Activated T-helper 2 cell treated with anti-CD3 and anti-CD28 coated beads, Interferon-gamma antibody, Interleukin-2, Interleukin-4, amounts not matched to agents 10 μg/mL and 5 μg/mL and 100 μg/mL, durations not matched to agents 14 hours and 24 hours and 36 hours (primary cell): ENCODE data around the gene RGS3. TPM values are rescaled to one million over a fixed set of nuclear protein-coding genes. Genes with fewer than 3 reads are reported as not detected.
"Not testable (repeated sequence)": the region's sequence is repeated elsewhere in the genome, so short reads cannot be mapped to it uniquely, and the experiment has no call there.

ENCODE experiments used
- DNase-seq: peaks from one replicate; pipeline ENCODE4 v3.0.0; 2021; ENCODE audit warnings: low spot score
- H3K27ac Mint-ChIP-seq: one replicate; pipeline ENCODE4 v1.8.0; 2021; ENCODE audit warnings: mixed read lengths
- H3K27me3 Mint-ChIP-seq: one replicate; pipeline ENCODE4 v1.8.0; 2021; ENCODE audit warnings: low read depth, mixed read lengths
- H3K36me3 Mint-ChIP-seq: one replicate; pipeline ENCODE4 v1.8.0; 2021; ENCODE audit warnings: low read depth, mixed read lengths
- H3K4me1 Mint-ChIP-seq: one replicate; pipeline ENCODE4 v1.8.0; 2021; ENCODE audit warnings: low read depth, mixed read lengths
- H3K4me3 Mint-ChIP-seq: one replicate; pipeline ENCODE4 v1.8.0; 2021; ENCODE audit warnings: low read depth, mild to moderate bottlenecking, moderate library complexity, mixed read lengths
- H3K9me3 Mint-ChIP-seq: one replicate; pipeline ENCODE4 v1.8.0; 2021; ENCODE audit warnings: mixed read lengths
- intact Hi-C: fragments of 100-400 bp; cut with micrococcal nuclease; formaldehyde crosslinking; loops from one replicate; pipeline ENCODE4 v1.15.1; 2023
- total RNA-seq: library from RNA; stranded (reverse); gene quantifications from 2 replicates; pipeline ENCODE4 v1.2.3, GENCODE V29; 2022

Gene RGS3
- total RNA-seq, 1 donor from 2014 or later, result 64.2 TPM

DNA sequence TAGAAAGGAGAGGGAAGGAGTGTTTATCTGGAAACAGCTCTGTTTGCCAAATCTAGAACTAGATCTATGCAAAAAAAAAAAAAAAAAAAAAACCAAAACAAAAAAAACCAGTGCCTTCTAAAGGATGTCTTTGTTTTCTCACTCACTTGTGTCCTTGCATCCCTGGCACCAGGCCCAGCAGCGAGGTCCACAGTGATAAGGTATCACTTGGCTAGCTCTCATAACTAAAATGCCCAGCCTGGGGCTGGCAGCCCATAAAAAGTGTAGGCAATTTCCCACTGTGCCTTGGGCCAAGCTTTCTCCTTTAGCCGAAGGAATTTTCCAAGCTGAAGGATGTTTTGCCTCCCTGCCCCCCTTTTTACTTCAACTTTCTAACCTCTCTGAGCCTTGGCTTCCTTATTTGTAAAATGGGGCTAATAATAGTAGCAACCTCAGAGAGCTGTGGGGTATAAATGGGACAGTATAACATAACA is 20.8 kb downstream of the RGS3 start:
- Mint-ChIP-seq H3K4me3 (no peak overlapping the region), H3K36me3 (no peaks in the 10 kb centered on the region), H3K4me1 (peaks cover 5% of the 10 kb centered on the region), H3K27ac (no peak overlapping the region), H3K9me3 (no peaks in the 10 kb centered on the region), H3K27me3 (peaks cover 2% of the 10 kb centered on the region)
- intact Hi-C loops, result no loop called here
- DNase-seq, result no peak

DNA sequence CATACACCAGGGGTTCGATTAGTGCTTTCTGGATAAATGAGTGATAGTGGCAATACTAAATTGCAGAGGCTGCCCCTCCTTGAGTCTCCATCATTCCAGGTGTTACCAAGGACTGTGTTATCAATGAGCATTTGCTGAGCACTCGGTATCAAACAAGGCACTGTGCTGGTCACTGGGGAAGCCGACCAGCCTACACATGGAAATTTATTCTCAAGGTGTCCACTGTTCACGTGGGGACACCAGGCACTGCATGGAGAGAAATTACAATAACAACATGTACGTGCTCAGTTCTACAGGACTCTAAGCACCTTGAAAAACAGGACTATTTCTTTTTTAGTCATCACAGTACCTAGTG is 22.2 kb downstream of the RGS3 start:
- H3K4me1 Mint-ChIP-seq, result no peaks in the 10 kb centered on the region
- H3K9me3 Mint-ChIP-seq, result no peaks in the 10 kb centered on the region
- H3K36me3 Mint-ChIP-seq, result no peaks in the 10 kb centered on the region
- H3K4me3 Mint-ChIP-seq, result no peak overlapping the region
- H3K27ac Mint-ChIP-seq, result no peak overlapping the region
- intact Hi-C loops, result no loop called here
- DNase-seq, result no peak
- no peaks in the 10 kb centered on the region for H3K27me3 Mint-ChIP-seq

DNA sequence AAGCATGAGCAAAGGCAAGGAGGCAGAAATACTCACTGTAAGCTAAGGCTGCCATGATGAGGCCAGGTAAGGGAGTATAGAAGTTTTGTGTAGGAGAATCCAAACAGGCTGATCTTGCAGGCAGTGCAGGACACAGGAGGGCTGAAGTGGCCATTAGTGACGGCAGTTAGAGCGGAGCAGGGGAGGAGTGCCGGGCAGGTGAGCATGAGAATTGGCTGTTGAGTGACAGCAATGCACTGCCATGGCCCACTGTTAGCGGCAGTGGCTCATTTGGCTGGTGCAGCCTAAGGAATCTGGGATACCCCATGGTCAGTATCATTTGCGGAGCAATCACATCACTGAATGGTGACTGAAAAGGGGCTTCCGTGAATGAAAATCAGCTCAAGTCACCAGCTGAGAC is 22.8 kb downstream of the RGS3 start:
- intact Hi-C loops, result no loop called here
- Mint-ChIP-seq H3K4me1 (no peaks in the 10 kb centered on the region), H3K4me3 (no peak overlapping the region), H3K9me3 (no peaks in the 10 kb centered on the region), H3K36me3 (no peaks in the 10 kb centered on the region), H3K27ac (no peak overlapping the region), H3K27me3 (no peaks in the 10 kb centered on the region)
- DNase-seq, result no peak

DNA sequence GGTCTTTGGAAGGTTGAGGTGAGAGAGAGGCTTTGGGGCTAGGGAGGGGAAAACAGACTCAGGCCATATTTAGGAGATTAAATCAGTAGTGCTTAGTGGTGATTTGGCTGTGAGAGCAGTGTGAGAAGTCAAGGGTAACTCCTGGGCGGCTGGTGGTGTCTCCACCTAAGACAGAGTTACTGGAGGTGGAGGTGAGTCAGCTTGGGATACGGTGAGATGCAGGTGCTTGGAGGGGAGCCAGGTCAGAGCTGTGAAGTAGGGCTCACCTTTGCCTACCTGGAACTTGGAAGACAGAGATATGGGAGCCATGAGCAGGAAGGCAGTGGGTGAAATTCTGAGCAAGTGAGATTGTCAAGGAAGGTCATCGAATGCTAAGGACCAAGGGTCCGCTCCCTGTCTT is 24.5 kb downstream of the RGS3 start:
- H3K4me3 Mint-ChIP-seq, result no peak overlapping the region
- intact Hi-C loops, result no loop called here
- no peak overlapping the region for H3K27ac Mint-ChIP-seq
- H3K9me3 Mint-ChIP-seq, result no peaks in the 10 kb centered on the region
- no peaks in the 10 kb centered on the region for H3K36me3 Mint-ChIP-seq
- H3K27me3 Mint-ChIP-seq, result peaks cover 6% of the 10 kb centered on the region
- no peaks in the 10 kb centered on the region for H3K4me1 Mint-ChIP-seq
- no peak for DNase-seq

DNA sequence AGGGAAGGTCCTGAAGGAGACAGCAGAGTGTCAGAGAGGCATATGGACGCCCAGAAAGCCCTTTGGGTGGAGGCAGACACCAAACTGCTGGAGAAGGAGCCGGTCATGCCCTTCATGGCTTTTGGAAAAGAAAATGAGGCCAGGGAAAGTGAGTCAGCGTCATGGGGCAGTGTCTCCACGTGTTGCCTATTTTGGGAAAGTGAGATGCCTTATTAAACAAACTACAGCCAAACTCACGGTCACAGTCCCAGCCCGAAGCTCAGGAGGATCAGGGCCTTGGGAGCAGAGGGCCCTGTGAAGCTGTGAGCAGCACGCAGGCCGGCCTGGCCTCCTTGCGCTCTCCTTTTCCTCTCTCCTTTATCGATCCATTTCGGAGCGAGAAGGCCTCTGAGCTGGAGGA is 25.0 kb downstream of the RGS3 start:
- no peak overlapping the region for H3K27ac Mint-ChIP-seq
- H3K27me3 Mint-ChIP-seq, result peaks cover 6% of the 10 kb centered on the region
- H3K4me3 Mint-ChIP-seq, result no peak overlapping the region
- no peaks in the 10 kb centered on the region for H3K4me1 Mint-ChIP-seq
- H3K9me3 Mint-ChIP-seq, result no peaks in the 10 kb centered on the region
- intact Hi-C loops, result no loop called here
- no peaks in the 10 kb centered on the region for H3K36me3 Mint-ChIP-seq
- DNase-seq, result no peak

GRCh38 chr9:113491147-113491546 is 27.6 kb downstream of the RGS3 start:
- intact Hi-C loops, H3K4me1 Mint-ChIP-seq, H3K9me3 Mint-ChIP-seq, H3K27ac Mint-ChIP-seq, H3K4me3 Mint-ChIP-seq, DNase-seq, H3K36me3 Mint-ChIP-seq, H3K27me3 Mint-ChIP-seq: not testable (repeated sequence)

- Mint-ChIP-seq H3K27me3 (peaks cover 6% of the 10 kb centered on the region), H3K9me3 (no peaks in the 10 kb centered on the region), H3K36me3 (no peaks in the 10 kb centered on the region), H3K4me1 (no peaks in the 10 kb centered on the region), H3K4me3 (no peak overlapping the region), H3K27ac (no peak overlapping the region)
- DNase-seq, result no peak
- intact Hi-C loops, result no loop called here
Observed at GRCh38 chr9:113492343-113493202, 29.0 kb downstream of the RGS3 start.

- no peaks in the 10 kb centered on the region for H3K4me1 Mint-ChIP-seq
- no peak overlapping the region for H3K4me3 Mint-ChIP-seq
- DNase-seq, result no peak
- H3K36me3 Mint-ChIP-seq, result no peaks in the 10 kb centered on the region
- H3K9me3 Mint-ChIP-seq, result no peaks in the 10 kb centered on the region
- peaks cover 6% of the 10 kb centered on the region for H3K27me3 Mint-ChIP-seq
- intact Hi-C loops, result no loop called here
- no peak overlapping the region for H3K27ac Mint-ChIP-seq
Observed at GRCh38 chr9:113493203-113493520, 29.6 kb downstream of the RGS3 start.

GRCh38 chr9:113495526-113495925 is 32.0 kb downstream of the RGS3 start:
- Mint-ChIP-seq H3K9me3 (no peaks in the 10 kb centered on the region), H3K27me3 (peaks cover 6% of the 10 kb centered on the region), H3K4me3 (no peak overlapping the region), H3K27ac (no peak overlapping the region), H3K4me1 (peaks cover 3% of the 10 kb centered on the region), H3K36me3 (no peaks in the 10 kb centered on the region)
- no peak for DNase-seq
- intact Hi-C loops, result no loop called here

GRCh38 chr9:113497051-113497450 is 33.5 kb downstream of the RGS3 start:
- intact Hi-C loops, result no loop called here
- Mint-ChIP-seq H3K4me3 (no peak overlapping the region), H3K36me3 (no peaks in the 10 kb centered on the region)

DNA sequence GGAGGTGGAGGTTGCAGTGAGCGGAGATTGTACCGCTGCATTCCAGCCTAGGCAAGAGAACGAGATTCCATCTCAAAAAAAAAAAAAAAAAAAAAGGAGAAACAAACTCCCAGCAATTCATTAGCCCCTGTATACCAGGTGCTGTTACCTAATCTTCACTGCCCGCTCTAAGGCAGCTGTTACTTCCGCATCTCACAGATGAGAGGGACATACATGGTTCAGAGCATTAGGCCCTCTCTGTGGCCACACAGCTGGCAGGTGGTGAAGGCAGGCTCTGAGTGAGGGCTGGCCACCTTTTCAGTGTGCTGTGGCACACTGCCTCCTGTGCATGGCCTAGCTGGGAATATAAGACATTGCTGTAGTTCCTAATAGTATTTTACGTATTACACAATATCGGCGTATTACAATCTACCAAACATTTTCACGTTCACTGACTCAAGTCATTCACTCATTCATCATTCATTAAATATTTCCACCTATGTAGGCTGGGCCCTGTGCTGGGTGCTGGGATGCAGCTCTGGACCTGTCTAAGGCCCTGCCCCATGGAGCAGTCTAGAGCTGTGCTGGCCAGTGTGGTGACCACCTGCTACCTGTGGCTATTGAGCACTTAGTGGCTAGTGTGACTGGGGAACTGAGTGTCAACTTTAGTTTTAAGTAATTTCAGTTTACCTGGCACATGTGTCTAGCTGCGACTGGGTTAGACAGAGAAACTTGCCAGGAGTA is 35.8 kb downstream of the RGS3 start:
- Mint-ChIP-seq H3K9me3 (no peaks in the 10 kb centered on the region), H3K4me3 (no peak overlapping the region), H3K27me3 (no peaks in the 10 kb centered on the region), H3K27ac (no peak overlapping the region), H3K36me3 (no peaks in the 10 kb centered on the region), H3K4me1 (peaks cover 3% of the 10 kb centered on the region)
- DNase-seq, result no peak
- intact Hi-C loops, result no loop called here

More at GRCh38 chr9:113497051-113497450, 33.5 kb downstream of the RGS3 start:
- Mint-ChIP-seq H3K4me1 (peaks cover 3% of the 10 kb centered on the region), H3K27me3 (peaks cover 6% of the 10 kb centered on the region), H3K27ac (no peak overlapping the region), H3K9me3 (no peaks in the 10 kb centered on the region)
- DNase-seq, result no peak

- H3K36me3 Mint-ChIP-seq, result no peaks in the 10 kb centered on the region
- H3K27me3 Mint-ChIP-seq, result no peaks in the 10 kb centered on the region
- no peaks in the 10 kb centered on the region for H3K9me3 Mint-ChIP-seq
- intact Hi-C loops, result no loop called here
- H3K4me3 Mint-ChIP-seq, result no peak overlapping the region
- peaks cover 3% of the 10 kb centered on the region for H3K4me1 Mint-ChIP-seq
- DNase-seq, result no peak
- no peak overlapping the region for H3K27ac Mint-ChIP-seq
Observed at GRCh38 chr9:113499876-113500497, 36.5 kb downstream of the RGS3 start.

- H3K9me3 Mint-ChIP-seq, result no peaks in the 10 kb centered on the region
- intact Hi-C loops, result no loop called here
- DNase-seq, result no peak
- H3K4me1 Mint-ChIP-seq, result peaks cover 3% of the 10 kb centered on the region
- H3K4me3 Mint-ChIP-seq, result no peak overlapping the region
- H3K36me3 Mint-ChIP-seq, result no peaks in the 10 kb centered on the region
- H3K27me3 Mint-ChIP-seq, result no peaks in the 10 kb centered on the region
- H3K27ac Mint-ChIP-seq, result no peak overlapping the region
Observed at GRCh38 chr9:113501129-113501686, 37.7 kb downstream of the RGS3 start.
